GM12878 (cell line): ENCODE measurements around the gene CAPN9. TPM values are rescaled to one million over a fixed set of nuclear protein-coding genes. Genes with fewer than 3 reads are reported as not detected.

Experiments used
- ATAC-seq: fragments of 200-7000 bp; cut with Tn5 transposase; 3 replicates; pipeline ENCODE4 v1.9.1; 2020; ENCODE audit warnings: mild to moderate bottlenecking, moderate library complexity
- BruUV-seq: library from RNA; stranded (reverse); fragments of 400-500 nt; replicated peaks from 2 replicates; lab custom pipeline; 2021; lab: Mats Ljungman, UMichigan
- CTCF ChIA-PET: fragments of 300-600 bp; sonication (Branson Sonifier 250); formaldehyde crosslinking; extraction: SDS; loops from one replicate; lab custom pipeline; 2021; ENCODE audit warnings: inconsistent platforms; lab: Yijun Ruan, JAX
- POLR2A ChIA-PET: fragments of 350-600 bp; formaldehyde crosslinking; extraction: SDS; loops from one replicate; lab custom pipeline; 2021; ENCODE audit warnings: inconsistent platforms; lab: Charles Lee
- RAD21 ChIA-PET: fragments of 300-600 bp; sonication (Branson Sonifier 250); formaldehyde crosslinking; loops from one replicate; lab custom pipeline; 2023; ENCODE audit warnings: antibody characterized with exemption; ENCODE audit not compliant: unreplicated experiment; lab: Charles Lee
- SMC1A ChIA-PET: fragments of 300-600 bp; sonication (Branson Sonifier 250); formaldehyde crosslinking; loops from one replicate; lab custom pipeline; 2023; ENCODE audit not compliant: unreplicated experiment, uncharacterized antibody; lab: Charles Lee
- DNase-seq: peaks from one replicate; pipeline ENCODE4 v3.0.0-alpha.2; 2011; ENCODE audit warnings: low read depth, low spot score
- FAIRE-seq: peaks from 3 replicates; lab custom pipeline; 2011; peaks lifted over from hg19 to GRCh38; lab: Jason Lieb, UNC
- H2AFZ ChIP-seq: 2 replicates; pipeline ENCODE4 v1.6.0; 2011; ENCODE audit warnings: low read depth, low read length, control low read depth; ENCODE audit not compliant: control insufficient read depth
- H3K27ac ChIP-seq: 2 replicates; pipeline ENCODE4 v1.5.1; 2011; ENCODE audit warnings: control low read depth; ENCODE audit not compliant: control insufficient read depth, insufficient read depth
- H3K27me3 ChIP-seq, 2 experiments: replicated peaks in 1 of 2; 2 replicates each; pipeline versions ENCODE4 v1.6.0 to v1.6.1; 2011; ENCODE audit warnings: low read length in 1 of 2; ENCODE audit not compliant: control insufficient read depth in 2 of 2, insufficient read depth in 2 of 2
- H3K36me3 ChIP-seq, 2 experiments: 2 replicates each; pipeline ENCODE4 v1.5.1; 2011; ENCODE audit warnings: low read length in 1 of 2; ENCODE audit not compliant: control insufficient read depth in 2 of 2, insufficient read depth in 2 of 2
- H3K4me1 ChIP-seq: 2 replicates; pipeline ENCODE4 v1.6.1; 2011; ENCODE audit warnings: mild to moderate bottlenecking, low read length, moderate library complexity, mixed read lengths; ENCODE audit not compliant: control insufficient read depth, insufficient read depth
- H3K4me2 ChIP-seq: 2 replicates; pipeline ENCODE4 v1.6.0; 2011; ENCODE audit warnings: control low read depth; ENCODE audit not compliant: control insufficient read depth, insufficient read depth
- H3K4me3 ChIP-seq: fragments of 200-600 bp; sonication (generic); 2 replicates; pipeline ENCODE4 v1.5.1; 2016
- H3K79me2 ChIP-seq: 2 replicates; pipeline ENCODE4 v1.6.0; 2011; ENCODE audit warnings: low read length; ENCODE audit not compliant: control insufficient read depth, insufficient read depth
- H3K9ac ChIP-seq: 2 replicates; pipeline ENCODE4 v1.8.0; 2011; ENCODE audit warnings: low read length, control low read depth, mixed read lengths; ENCODE audit not compliant: control insufficient read depth, insufficient read depth
- H3K9me3 ChIP-seq: replicated peaks from 3 replicates; pipeline ENCODE4 v1.5.1; 2011; ENCODE audit warnings: mild to moderate bottlenecking, low read length; ENCODE audit not compliant: control insufficient read depth, insufficient read depth
- H4K20me1 ChIP-seq: 2 replicates; pipeline ENCODE4 v1.6.0; 2011; ENCODE audit not compliant: control insufficient read depth, insufficient read depth
- ATF2 ChIP-seq: IDR thresholded peaks from 2 replicates; pipeline ENCODE4 v1.6.1; 2012; ENCODE audit warnings: low read length, inconsistent platforms
- CREB1 ChIP-seq: IDR thresholded peaks from 2 replicates; pipeline ENCODE4 v1.6.1; 2012; ENCODE audit warnings: low read depth, mild to moderate bottlenecking, inconsistent platforms
- FOXK2 ChIP-seq: fragments of 450-650 bp; IDR thresholded peaks from 2 replicates; pipeline ENCODE4 v1.6.1; 2017; ENCODE audit warnings: mild to moderate bottlenecking, moderate library complexity
- MXI1 ChIP-seq: fragments of 150-350 bp; IDR thresholded peaks from 2 replicates; pipeline ENCODE4 v1.6.1; 2011; ENCODE audit warnings: low read depth, mild to moderate bottlenecking, inconsistent platforms, low read length, improper control_type of control experiment
- NFIC ChIP-seq: IDR thresholded peaks from 2 replicates; pipeline ENCODE4 v1.6.1; 2012; ENCODE audit warnings: low read depth, mild to moderate bottlenecking, inconsistent platforms, low read length, moderate library complexity
- PML ChIP-seq: IDR thresholded peaks from 2 replicates; pipeline ENCODE4 v1.6.1; 2012; ENCODE audit warnings: low read length, inconsistent platforms
- POU2F2 ChIP-seq: IDR thresholded peaks from 3 replicates; pipeline ENCODE4 v1.6.1; 2011; ENCODE audit warnings: low read depth, mild to moderate bottlenecking, low read length, borderline replicate concordance
- RAD21 ChIP-seq: IDR thresholded peaks from 2 replicates; pipeline ENCODE4 v1.6.1; 2011; ENCODE audit warnings: mild to moderate bottlenecking, low read depth, low read length, moderate library complexity; ENCODE audit not compliant: insufficient read depth
- RBBP5 ChIP-seq: fragments of 200-600 bp; sonication (generic); conservative IDR thresholded peaks from 2 replicates; pipeline ENCODE4 v1.6.1; 2016
- ZBTB4 ChIP-seq: fragments of 450-650 bp; formaldehyde crosslinking; IDR thresholded peaks from 2 replicates; pipeline ENCODE4 v1.4.0; 2022; ENCODE audit warnings: mild to moderate bottlenecking, moderate library complexity
- ZNF274 ChIP-seq: IDR thresholded peaks from one replicate; pipeline ENCODE4 v1.8.0; 2011; ENCODE audit not compliant: insufficient read length, insufficient read depth
- ZNF687 ChIP-seq: fragments of 450-650 bp; IDR thresholded peaks from 2 replicates; pipeline ENCODE4 v1.6.1; 2017; ENCODE audit warnings: mild to moderate bottlenecking, moderate library complexity
- WGBS: methylation state at CpG from one replicate; pipeline ENCODE4 v1.1.6; 2016; ENCODE audit warnings: low lambda C conversion rate; ENCODE audit not compliant: insufficient replicate concordance, insufficient coverage; ENCODE audit errors: missing lambda C conversion rate; 5-methylcytosine and 5-hydroxymethylcytosine counted together
- in situ Hi-C: fragments of 300-500 bp; cut with MboI; formaldehyde crosslinking; loops from 9 replicates; pipeline ENCODE4 v1.14.3; 2018; ENCODE audit warnings: mixed read lengths
- intact Hi-C: fragments of 100-400 bp; cut with micrococcal nuclease; formaldehyde crosslinking; loops from one replicate; pipeline ENCODE4 v1.14.2; 2022; ENCODE audit not compliant: unreplicated experiment
- polyA plus RNA-seq, 11 experiments: library from polyadenylated mRNA; depleted of rRNA in 4 of 11; unstranded in 6 of 11; stranded (reverse) in 5 of 11; fragments of >200 nt; fragmentation: Nextera tagmentation in 4 of 11; fragmentation: Illumina TruSeq in 1 of 11; extraction: Ambion mirVana in 4 of 11; extraction: Trizol in 1 of 11; gene quantifications; 1 replicate in 1 of 11; 2 replicates in 10 of 11; pipeline versions ENCODE4 v1.2.1 to v1.2.3, GENCODE V29; 2011 to 2016; ENCODE audit warnings: inconsistent platforms in 2 of 11, missing spikeins in 2 of 11, low read depth in 1 of 11
- total RNA-seq, 4 experiments: library from RNA; depleted of rRNA in 3 of 4; stranded (reverse); fragments of >200 nt in 3 of 4; fragmentation: Illumina TruSeq in 1 of 4; extraction: Trizol in 1 of 4; gene quantifications; 2 replicates each; pipeline versions ENCODE4 v1.2.1 to v1.2.3, GENCODE V29; 2013 to 2021

The CAPN9 gene
- total and polyA plus RNA-seq, 10 of the 15 experiments (the other 5 are each of a cell fraction or from before 2014, with no cell fraction given) = not detected

GRCh38 chr1:230787471-230787870 lies 40.3 kb downstream of the CAPN9 start:
- H3K4me3 ChIP-seq = no peak overlapping the region
- no peak for TF ChIP-seq FOXK2
- TF ChIP-seq RAD21 = no peak
- TF ChIP-seq NFIC = no peak
- no peak for TF ChIP-seq ZNF687
- TF ChIP-seq MXI1 = no peak
- TF ChIP-seq PML = no peak
- TF ChIP-seq POU2F2 = no peak
- TF ChIP-seq ATF2 = no peak
- no peak for TF ChIP-seq CREB1
- TF ChIP-seq RBBP5 = no peak
- no peak for TF ChIP-seq ZBTB4 (CRISPR knock-in tag)
- no peak for TF ChIP-seq ZNF274
- TF ChIP-seq, all 136 proteins: peak for 0
- intact Hi-C loops = no loop called here
- no peaks in the 10 kb centered on the region for H4K20me1 ChIP-seq
- H3K27me3 ChIP-seq = no peaks in the 10 kb centered on the region; a peak in 1 of 4 replicates
- DNase-seq = no peak
- H3K9ac ChIP-seq = no peak overlapping the region
- SMC1A ChIA-PET = no interaction called here
- WGBS = 21% methylated on average over 7 of the region's 7 CpGs
- H3K9me3 ChIP-seq = no peaks in the 10 kb centered on the region
- ATAC-seq = no peak
- H3K4me2 ChIP-seq = no peak overlapping the region
- no peaks in the 10 kb centered on the region for H3K4me1 ChIP-seq
- in situ Hi-C loops = no loop called here
- BruUV-seq = no TSS peak
- POLR2A ChIA-PET = no interaction called here
- no peak for FAIRE-seq
- no peaks in the 10 kb centered on the region for H3K36me3 ChIP-seq
- H3K27ac ChIP-seq = no peak overlapping the region
- no peak overlapping the region for H2AFZ ChIP-seq
- no peaks in the 10 kb centered on the region for H3K79me2 ChIP-seq
- CTCF ChIA-PET = interaction anchor here (1.2 to 2.0 kb wide), 2 partner anchors 10 to 15 kb away, joined by 3 to 5 read pairs; no protein-coding TSS in a partner anchor
- RAD21 ChIA-PET = no interaction called here
